ENCODE measurements around the gene OR2L3. TPM values are rescaled to one million over a fixed set of nuclear protein-coding genes. Genes with fewer than 3 reads are reported as not detected.
"Not testable (repeated sequence)": the region's sequence is repeated elsewhere in the genome, so short reads cannot be mapped to it uniquely, and the experiment has no call there.

Gene OR2L3
- total RNA-seq, 1 donor from 2014 or later, result not detected

GRCh38 chr1:248054671-248055070, 8.0 kb downstream of the OR2L3 start:
- no peak for DNase-seq (ENCODE audit: low spot score)
- TF ChIP-seq CTCF (IDR thresholded peaks at IDR 0.05; ENCODE audit: unreplicated experiment), result no peak
- H3K27ac Mint-ChIP-seq (ENCODE audit: unreplicated experiment), result no peak overlapping the region
- H3K4me1 Mint-ChIP-seq (ENCODE audit: unreplicated experiment), result no peaks in the 10 kb centered on the region
- peaks cover 2% of the 10 kb centered on the region for H3K27me3 Mint-ChIP-seq (ENCODE audit: unreplicated experiment)
- H3K9me3 Mint-ChIP-seq (ENCODE audit: unreplicated experiment), result peaks cover 17% of the 10 kb centered on the region
- H3K36me3 Mint-ChIP-seq (ENCODE audit: low read depth, unreplicated experiment), result peaks cover 7% of the 10 kb centered on the region
- no peak overlapping the region for H3K4me3 Mint-ChIP-seq (ENCODE audit: unreplicated experiment)

- Mint-ChIP-seq H3K4me1 (ENCODE audit: unreplicated experiment) (no peaks in the 10 kb centered on the region), H3K27me3 (ENCODE audit: unreplicated experiment) (peaks cover 2% of the 10 kb centered on the region), H3K36me3 (ENCODE audit: low read depth, unreplicated experiment) (peaks cover 7% of the 10 kb centered on the region), H3K27ac (ENCODE audit: unreplicated experiment) (no peak overlapping the region), H3K4me3 (ENCODE audit: unreplicated experiment) (no peak overlapping the region), H3K9me3 (ENCODE audit: unreplicated experiment) (peaks cover 17% of the 10 kb centered on the region)
- no peak for TF ChIP-seq CTCF (IDR thresholded peaks at IDR 0.05; ENCODE audit: unreplicated experiment)
- no peak for DNase-seq (ENCODE audit: low spot score)
Observed at GRCh38 chr1:248055261-248055660, 8.6 kb downstream of the OR2L3 start.

GRCh38 chr1:248065071-248065470, 18.4 kb downstream of the OR2L3 start:
- Mint-ChIP-seq H3K36me3 (ENCODE audit: low read depth, unreplicated experiment) (peaks cover 3% of the 10 kb centered on the region), H3K9me3 (ENCODE audit: unreplicated experiment) (peaks cover 12% of the 10 kb centered on the region), H3K27me3 (ENCODE audit: unreplicated experiment) (peaks cover 1% of the 10 kb centered on the region), H3K4me3 (ENCODE audit: unreplicated experiment) (no peak overlapping the region), H3K27ac (ENCODE audit: unreplicated experiment) (no peak overlapping the region), H3K4me1 (ENCODE audit: unreplicated experiment) (no peaks in the 10 kb centered on the region)
- DNase-seq (ENCODE audit: low spot score), result no peak
- TF ChIP-seq CTCF (IDR thresholded peaks at IDR 0.05; ENCODE audit: unreplicated experiment), result no peak

GRCh38 chr1:248065604-248066003, 19.0 kb downstream of the OR2L3 start:
- no peak for DNase-seq (ENCODE audit: low spot score)
- TF ChIP-seq CTCF (IDR thresholded peaks at IDR 0.05; ENCODE audit: unreplicated experiment), result no peak
- Mint-ChIP-seq H3K27ac (ENCODE audit: unreplicated experiment) (no peak overlapping the region), H3K9me3 (ENCODE audit: unreplicated experiment) (peaks cover 12% of the 10 kb centered on the region), H3K27me3 (ENCODE audit: unreplicated experiment) (peaks cover 1% of the 10 kb centered on the region), H3K4me1 (ENCODE audit: unreplicated experiment) (no peaks in the 10 kb centered on the region), H3K36me3 (ENCODE audit: low read depth, unreplicated experiment) (peaks cover 3% of the 10 kb centered on the region), H3K4me3 (ENCODE audit: unreplicated experiment) (no peak overlapping the region)

- not testable (repeated sequence) for H3K27ac Mint-ChIP-seq (ENCODE audit: unreplicated experiment); H3K27me3 Mint-ChIP-seq (ENCODE audit: unreplicated experiment); H3K4me3 Mint-ChIP-seq (ENCODE audit: unreplicated experiment); H3K4me1 Mint-ChIP-seq (ENCODE audit: unreplicated experiment); DNase-seq (ENCODE audit: low spot score); H3K36me3 Mint-ChIP-seq (ENCODE audit: low read depth, unreplicated experiment)
- peaks cover 17% of the 10 kb centered on the region for H3K9me3 Mint-ChIP-seq (ENCODE audit: unreplicated experiment)
Observed at GRCh38 chr1:248083864-248084263, 37.2 kb downstream of the OR2L3 start.

- peaks cover 3% of the 10 kb centered on the region for H3K36me3 Mint-ChIP-seq (ENCODE audit: low read depth, unreplicated experiment)
- DNase-seq (ENCODE audit: low spot score), result no peak
Observed at GRCh38 chr1:248094884-248095283, 48.2 kb downstream of the OR2L3 start, which contains the start of gene OR2L13. Gene OR2L13, plus strand, starts transcription at chr1:248095184. Its CDS starts 4,192 bp downstream, at chr1:248099376.

More at GRCh38 chr1:248094884-248095283, 48.2 kb downstream of the OR2L3 start, which contains the start of gene OR2L13:
- H3K27ac Mint-ChIP-seq (ENCODE audit: unreplicated experiment), result no peak within 1 kb of the TSS
- peaks cover 2% of the 10 kb centered on the region for H3K27me3 Mint-ChIP-seq (ENCODE audit: unreplicated experiment)
- H3K4me3 Mint-ChIP-seq (ENCODE audit: unreplicated experiment), result peak within 1 kb of the TSS; percentile 10
- TF ChIP-seq CTCF (IDR thresholded peaks at IDR 0.05; ENCODE audit: unreplicated experiment), result no peak
- peaks cover 23% of the 10 kb centered on the region for H3K9me3 Mint-ChIP-seq (ENCODE audit: unreplicated experiment)
- H3K4me1 Mint-ChIP-seq (ENCODE audit: unreplicated experiment), result no peaks in the 10 kb centered on the region
